Measurements from ENCODE around the gene CEP112. TPM values are rescaled to one million over a fixed set of nuclear protein-coding genes. Genes with fewer than 3 reads are reported as not detected.

Gene CEP112
- total and polyA plus RNA-seq, 9 of the 15 experiments (the other 6 are each of a cell fraction or from before 2014, with no cell fraction given): 0.84 TPM; not detected in 8

- ChIA-PET CTCF (ENCODE audit: low intra/inter-chr PET ratio) (interaction anchor here (0.7 kb wide), 1 partner anchor 358 kb away, joined by 3 read pairs; no protein-coding TSS in a partner anchor), POLR2A (no interaction called here)
- H3K9ac ChIP-seq (ENCODE audit: insufficient read depth in 1 of 2, low read depth in 2 of 2, low read length in 2 of 2): no peak overlapping the region
- H3K79me2 ChIP-seq (ENCODE audit: control insufficient read depth, insufficient read depth, low read length): no peaks in the 10 kb centered on the region
- BruUV-seq (replicated peaks): no TSS peak
- no peaks in the 10 kb centered on the region for H3K4me1 ChIP-seq (replicated peaks in 1 of 2; ENCODE audit: control insufficient read depth in 2 of 2, insufficient read depth in 2 of 2, low read length in 2 of 2)
- no peak for FAIRE-seq
- no peak overlapping the region for H3K27ac ChIP-seq (ENCODE audit: extremely low read depth, low read depth, low read length)
- H4K20me1 ChIP-seq (replicated peaks; ENCODE audit: control insufficient read depth, insufficient read depth, low read length): no peaks in the 10 kb centered on the region
- H3K27me3 ChIP-seq (ENCODE audit: control insufficient read depth in 2 of 2, insufficient read depth in 2 of 2, low read length in 2 of 2): peaks cover 6 to 23% of the 10 kb centered on the region in 2 experiments; a peak in 3 of 5 replicates
- intact Hi-C loops (cut with micrococcal nuclease) (no loop called here), in situ Hi-C loops (cut with MboI) (no loop called here)
- no peaks in the 10 kb centered on the region for H3K36me3 ChIP-seq (ENCODE audit: control insufficient read depth, insufficient read depth, low read length)
- H3K4me2 ChIP-seq (ENCODE audit: insufficient read depth, low read length): no peak overlapping the region
- TF ChIP-seq XRCC5 (IDR thresholded peaks at IDR 0.05; ENCODE audit: low read depth, low read length) (no peak), U2AF1 (optimal IDR thresholded peaks at IDR 0.05; ENCODE audit: low read depth, low read length) (no peak), ZNF217 (CRISPR knock-in tag; IDR thresholded peaks at IDR 0.05) (no peak), CGGBP1 (CRISPR knock-in tag; IDR thresholded peaks at IDR 0.05) (no peak), E2F3 (CRISPR knock-in tag; IDR thresholded peaks at IDR 0.05) (no peak), ZNF316 (IDR thresholded peaks at IDR 0.05) (no peak), GATAD2A (IDR thresholded peaks at IDR 0.05) (no peak), BRF2 (IDR thresholded peaks at IDR 0.05; ENCODE audit: borderline replicate concordance, insufficient read depth, insufficient read length) (no peak), PTBP1 (IDR thresholded peaks at IDR 0.05; ENCODE audit: low read depth, low read length) (no peak), CREB1 (IDR thresholded peaks at IDR 0.05) (no peak), CREB1 (CRISPR knock-in tag; IDR thresholded peaks at IDR 0.05) (no peak), CREM (IDR thresholded peaks at IDR 0.05; ENCODE audit: low read depth) (no peak), E2F1 (CRISPR knock-in tag; IDR thresholded peaks at IDR 0.05) (no peak), IRF9 (tag; IDR thresholded peaks at IDR 0.05) (no peak), ETV1 (tag; conservative IDR thresholded peaks at IDR 0.05; ENCODE audit: low read depth) (no peak), GATA2 (CRISPR knock-in tag; IDR thresholded peaks at IDR 0.05) (no peak), ZNF253 (CRISPR knock-in tag; conservative IDR thresholded peaks at IDR 0.05) (no peak)
- no peaks in the 10 kb centered on the region for H3K9me3 ChIP-seq (replicated peaks; ENCODE audit: control insufficient read depth, insufficient read depth, low read depth, low read length)
- no peak overlapping the region for H2AFZ ChIP-seq (ENCODE audit: low read depth, low read length)
- H3K9me1 ChIP-seq (ENCODE audit: control insufficient read depth, insufficient read depth, low read length): no peaks in the 10 kb centered on the region
- no peak for ATAC-seq
- no peak overlapping the region for H3K4me3 ChIP-seq
- WGBS (ENCODE audit: insufficient coverage, low coverage, missing lambda C conversion rate): 2% methylated on average over 11 of the region's 11 CpGs
- DNase-seq (ENCODE audit: extremely low read depth in 1 of 4, low spot score in 3 of 4): no peak
Measured at GRCh38 chr17:65617496-65617895, 574.4 kb downstream of the CEP112 start.
